Activated CD8-positive, alpha-beta T cell treated with anti-CD3 and anti-CD28 coated beads for 36 hours (primary cell): ENCODE data around the gene XNDC1N. TPM values are rescaled to one million over a fixed set of nuclear protein-coding genes. Genes with fewer than 3 reads are reported as not detected.

Experiments used
- ATAC-seq: fragments of 200-7000 bp; cut with Tn5 transposase; one replicate; pipeline ENCODE4 v1.10.0; 2021; ENCODE audit warnings: mild to moderate bottlenecking, moderate library complexity
- CTCF ChIA-PET: fragments of 350-600 bp; sonication (Branson Sonifier 250); formaldehyde crosslinking; loops from one replicate; lab custom pipeline; 2021; ENCODE audit warnings: antibody characterized with exemption; lab: Charles Lee
- POLR2A ChIA-PET: fragments of 350-600 bp; sonication (Branson Sonifier 250); formaldehyde crosslinking; loops from one replicate; lab custom pipeline; 2021; ENCODE audit warnings: antibody characterized with exemption; lab: Charles Lee
- DNase-seq: peaks from one replicate; pipeline ENCODE4 v3.0.0-alpha.2; 2020
- H3K27ac Mint-ChIP-seq: one replicate; pipeline ENCODE4 v1.8.0; 2021; ENCODE audit warnings: mild to moderate bottlenecking, mixed read lengths
- H3K27me3 Mint-ChIP-seq: one replicate; pipeline ENCODE4 v1.8.0; 2021; ENCODE audit warnings: mixed read lengths
- H3K36me3 Mint-ChIP-seq: one replicate; pipeline ENCODE4 v1.8.0; 2021; ENCODE audit warnings: low read depth, mixed read lengths
- H3K4me1 Mint-ChIP-seq: one replicate; pipeline ENCODE4 v1.8.0; 2021; ENCODE audit warnings: low read depth, mixed read lengths
- H3K4me3 Mint-ChIP-seq: one replicate; pipeline ENCODE4 v1.8.0; 2021; ENCODE audit warnings: mild to moderate bottlenecking, moderate library complexity, mixed read lengths
- H3K9me3 Mint-ChIP-seq: one replicate; pipeline ENCODE4 v1.8.0; 2021; ENCODE audit warnings: mixed read lengths
- intact Hi-C: fragments of 100-400 bp; cut with micrococcal nuclease; formaldehyde crosslinking; loops from one replicate; pipeline ENCODE4 v1.10.0; 2022
- total RNA-seq, 2 experiments: library from RNA; stranded (reverse); gene quantifications; one replicate each; pipeline ENCODE4 v1.2.3, GENCODE V29; 2021
- TF ChIP-seq, protein P1 (sequence below): fragments of 200-600 bp; IDR thresholded peaks from one replicate; pipeline ENCODE4 v1.8.0; 2022; ENCODE audit warnings: antibody characterized with exemption, mild to moderate bottlenecking

Gene XNDC1N
- total RNA-seq, 2 experiments from 2014 or later, result 15.8 to 16.0 TPM

DNA sequence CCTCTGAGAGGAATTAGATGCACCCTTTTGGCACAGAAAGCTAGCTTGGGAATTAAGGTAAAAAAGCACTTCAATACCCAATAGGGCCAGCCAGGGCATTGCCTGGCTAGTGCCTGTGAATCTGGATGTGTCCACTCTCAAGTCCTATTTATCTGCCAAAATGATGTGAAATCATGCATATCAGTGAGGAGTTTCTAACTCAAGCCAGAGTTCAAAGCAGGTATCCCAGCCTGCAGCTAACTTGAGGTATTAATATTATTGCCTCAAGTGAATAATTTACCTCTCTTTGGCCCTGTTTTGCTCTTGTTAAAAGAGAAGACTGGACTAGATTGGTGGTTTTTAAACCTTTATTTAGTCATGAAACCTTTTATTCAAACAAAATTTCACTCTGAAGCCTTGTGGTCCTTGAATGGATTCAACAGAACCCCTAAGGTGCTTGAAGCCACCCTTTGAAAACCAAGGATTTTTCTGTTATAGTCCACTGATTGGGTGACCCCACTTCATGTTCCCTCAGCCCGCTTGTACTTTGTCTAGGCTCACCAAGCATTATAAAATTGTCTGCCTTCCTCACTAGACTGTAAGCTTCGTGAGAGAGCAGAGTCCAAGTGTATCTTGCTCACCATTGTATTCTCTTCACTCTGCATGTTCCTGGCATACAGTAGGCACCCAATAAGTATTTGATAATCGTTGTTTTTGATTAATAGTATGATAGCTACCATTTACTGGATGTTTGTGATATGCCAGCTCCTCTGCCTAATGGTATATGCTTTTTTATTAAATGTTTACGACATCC, 4.9 kb upstream of the XNDC1N start:
- H3K4me1 Mint-ChIP-seq, result peaks cover 48% of the 10 kb centered on the region
- H3K36me3 Mint-ChIP-seq, result peaks cover 12% of the 10 kb centered on the region
- no peaks in the 10 kb centered on the region for H3K27me3 Mint-ChIP-seq
- intact Hi-C loops, result no loop called here
- ATAC-seq, result no peak
- POLR2A ChIA-PET, result interaction anchor here (1.1 kb wide), 1 partner anchor 107 kb away, joined by 3 read pairs; no protein-coding TSS in a partner anchor
- no peak for DNase-seq
- CTCF ChIA-PET, result interaction anchor here (0.9 kb wide), 1 partner anchor 44 kb away, joined by 4 read pairs; no protein-coding TSS in a partner anchor
- TF ChIP-seq, protein P1, sequence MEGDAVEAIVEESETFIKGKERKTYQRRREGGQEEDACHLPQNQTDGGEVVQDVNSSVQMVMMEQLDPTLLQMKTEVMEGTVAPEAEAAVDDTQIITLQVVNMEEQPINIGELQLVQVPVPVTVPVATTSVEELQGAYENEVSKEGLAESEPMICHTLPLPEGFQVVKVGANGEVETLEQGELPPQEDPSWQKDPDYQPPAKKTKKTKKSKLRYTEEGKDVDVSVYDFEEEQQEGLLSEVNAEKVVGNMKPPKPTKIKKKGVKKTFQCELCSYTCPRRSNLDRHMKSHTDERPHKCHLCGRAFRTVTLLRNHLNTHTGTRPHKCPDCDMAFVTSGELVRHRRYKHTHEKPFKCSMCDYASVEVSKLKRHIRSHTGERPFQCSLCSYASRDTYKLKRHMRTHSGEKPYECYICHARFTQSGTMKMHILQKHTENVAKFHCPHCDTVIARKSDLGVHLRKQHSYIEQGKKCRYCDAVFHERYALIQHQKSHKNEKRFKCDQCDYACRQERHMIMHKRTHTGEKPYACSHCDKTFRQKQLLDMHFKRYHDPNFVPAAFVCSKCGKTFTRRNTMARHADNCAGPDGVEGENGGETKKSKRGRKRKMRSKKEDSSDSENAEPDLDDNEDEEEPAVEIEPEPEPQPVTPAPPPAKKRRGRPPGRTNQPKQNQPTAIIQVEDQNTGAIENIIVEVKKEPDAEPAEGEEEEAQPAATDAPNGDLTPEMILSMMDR, result no peak
- H3K9me3 Mint-ChIP-seq, result no peaks in the 10 kb centered on the region
- no peak overlapping the region for H3K4me3 Mint-ChIP-seq
- H3K27ac Mint-ChIP-seq, result no peak overlapping the region

DNA sequence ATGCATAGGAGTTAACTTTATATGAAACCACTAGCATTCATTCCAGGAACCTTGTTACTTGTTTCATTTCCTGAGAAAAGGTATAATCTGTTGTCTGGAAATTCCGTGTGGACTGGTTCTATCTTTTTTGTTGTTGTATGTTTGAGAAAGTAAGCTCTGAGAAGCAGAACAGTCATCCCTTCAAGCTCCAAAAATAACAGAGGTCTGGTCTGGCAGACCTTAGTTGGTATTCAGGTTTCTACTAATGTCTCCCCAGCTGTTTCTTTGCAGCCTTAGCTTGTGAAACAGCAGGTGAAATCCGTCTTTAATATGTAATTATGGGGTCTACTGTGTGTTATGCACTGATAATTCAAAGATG, 2.8 kb upstream of the XNDC1N start:
- TF ChIP-seq, protein P1, result no peak
- Mint-ChIP-seq H3K27ac (peak overlapping the region; percentile 27), H3K9me3 (no peaks in the 10 kb centered on the region), H3K4me1 (peaks cover 53% of the 10 kb centered on the region), H3K36me3 (peaks cover 11% of the 10 kb centered on the region), H3K4me3 (peak overlapping the region; percentile 95), H3K27me3 (no peaks in the 10 kb centered on the region)
- no peak for DNase-seq
- POLR2A ChIA-PET, result no interaction called here
- CTCF ChIA-PET, result interaction anchor here (1.0 to 2.4 kb wide), 3 partner anchors 11 to 94 kb away, joined by 3 to 10 read pairs (median 3); no protein-coding TSS in a partner anchor
- ATAC-seq, result no peak
- intact Hi-C loops, result no loop called here

DNA sequence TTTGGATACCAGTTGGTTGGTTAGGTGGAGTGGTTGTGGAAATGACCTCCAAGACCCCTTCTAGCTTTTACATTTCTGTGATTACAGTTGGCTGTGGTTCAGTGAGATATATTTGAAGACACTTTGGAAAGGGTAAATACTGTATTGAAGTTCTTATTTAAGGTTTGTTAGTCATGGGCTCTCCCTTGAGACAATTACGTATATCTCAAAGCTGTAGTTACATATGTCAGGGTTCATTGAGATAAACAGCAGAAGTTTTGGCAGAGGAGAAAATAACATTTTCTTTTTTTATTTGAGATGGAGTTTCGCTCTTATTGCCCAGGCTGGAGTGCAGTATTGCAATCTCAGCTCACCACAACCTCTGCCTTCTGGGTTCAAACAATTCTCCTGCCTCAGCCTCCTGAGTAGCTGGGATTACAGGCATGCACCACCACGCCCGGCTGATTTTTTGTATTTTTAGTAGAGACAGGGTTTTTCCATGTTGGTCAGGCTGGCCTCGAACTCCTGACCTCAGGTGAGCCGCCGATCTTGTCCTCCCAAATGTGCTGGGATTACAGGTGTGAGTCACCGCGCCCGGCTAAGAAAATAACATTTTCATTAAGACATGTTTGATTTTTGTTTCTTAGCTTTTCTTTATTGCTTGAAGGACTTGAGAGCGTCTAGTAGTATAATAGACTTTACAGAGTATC, 2.3 kb upstream of the XNDC1N start:
- Mint-ChIP-seq H3K4me1 (peaks cover 53% of the 10 kb centered on the region), H3K9me3 (no peaks in the 10 kb centered on the region), H3K36me3 (peaks cover 12% of the 10 kb centered on the region), H3K4me3 (peak overlapping the region; percentile 95), H3K27me3 (no peaks in the 10 kb centered on the region), H3K27ac (peak overlapping the region; percentile 66)
- ChIA-PET CTCF (interaction anchor here (1.0 to 2.4 kb wide), 3 partner anchors 11 to 95 kb away, joined by 3 to 10 read pairs (median 3); no protein-coding TSS in a partner anchor), POLR2A (no interaction called here)
- ATAC-seq, result no peak
- DNase-seq, result peak; percentile 10
- TF ChIP-seq, protein P1, result no peak
- intact Hi-C loops, result no loop called here

- no peaks in the 10 kb centered on the region for H3K27me3 Mint-ChIP-seq
- intact Hi-C loops, result no loop called here
- ChIA-PET CTCF (interaction anchor here (1.0 to 2.2 kb wide), 4 partner anchors 115 to 502 kb away, joined by 3 to 7 read pairs (median 4); no protein-coding TSS in a partner anchor), POLR2A (interaction anchor here (0.7 to 2.5 kb wide), 8 partner anchors 10 to 294 kb away, joined by 3 to 16 read pairs (median 4); partner anchors contain the start of gene ANAPC15)
- H3K4me1 Mint-ChIP-seq, result peaks cover 50% of the 10 kb centered on the region
- peaks cover 16% of the 10 kb centered on the region for H3K36me3 Mint-ChIP-seq
- TF ChIP-seq, protein P1, result no peak
- DNase-seq, result no peak
- no peaks in the 10 kb centered on the region for H3K9me3 Mint-ChIP-seq
- ATAC-seq, result no peak
- H3K4me3 Mint-ChIP-seq, result peak overlapping the region; percentile 95
- peak overlapping the region; percentile 99 for H3K27ac Mint-ChIP-seq
Measured at GRCh38 chr11:71929491-71929890, 1.1 kb upstream of the XNDC1N start.
